ENCODE results near the gene GPR171.
A peak's percentile ranks its signal among the peaks of the same experiment; 100 is the strongest.

Gene GPR171

DNA sequence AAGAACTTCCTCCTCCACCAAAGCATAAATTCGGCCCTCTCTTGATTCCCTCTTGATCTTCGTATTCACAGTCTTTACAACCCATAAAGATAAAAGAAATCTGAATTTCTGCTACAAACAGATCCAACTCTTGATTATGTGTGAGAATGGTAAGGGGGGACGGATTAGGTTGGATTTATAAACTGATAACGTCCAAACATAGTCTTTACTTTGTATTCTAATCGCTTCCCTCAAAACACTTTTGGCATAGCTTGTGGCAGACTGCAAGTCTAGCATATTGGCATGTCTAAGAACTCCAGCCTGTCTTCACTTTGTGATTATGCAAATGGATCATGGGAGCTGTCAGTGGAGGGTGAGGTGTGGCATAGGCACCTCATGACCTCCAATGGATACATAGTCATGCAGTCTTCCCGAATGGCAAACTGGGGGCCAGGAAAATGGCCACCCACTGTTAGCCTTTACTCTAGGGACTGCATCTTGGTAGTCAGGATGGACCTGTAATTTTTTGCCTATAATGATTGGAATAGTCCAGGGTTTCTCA lies 24.3 kb upstream of the GPR171 start:
- Histone ChIP-seq H3K4me2 (ENCODE audit: low read depth, low read length) (peak overlapping the region; percentile 35), H3K4me1 (ENCODE audit: low read length) (peaks cover 23% of the 10 kb centered on the region), H3K4me3 (ENCODE audit: low read length) (0 out of 2 replicates have a peak overlapping the region, but pooled peaks have one; percentile 6), H3F3A (ENCODE audit: insufficient read depth, low read length) (peaks cover 7% of the 10 kb centered on the region; the same call in 1 of the 2 replicates), H2AFZ (ENCODE audit: low read length) (no peak overlapping the region), H4K20me1 (ENCODE audit: insufficient read depth, low read length) (no peaks in the 10 kb centered on the region), H3K9me3 (replicated peaks; ENCODE audit: insufficient read depth, low read length) (no peaks in the 10 kb centered on the region), H3K36me3 (replicated peaks; ENCODE audit: insufficient read depth, low read length) (no peaks in the 10 kb centered on the region), H3K27ac (ENCODE audit: low read length) (no peak overlapping the region), H3K27me3 (replicated peaks; ENCODE audit: insufficient read depth, low read length) (no peaks in the 10 kb centered on the region), H3K9ac (ENCODE audit: low read length) (no peak overlapping the region), H3K9me2 (replicated peaks; ENCODE audit: insufficient read depth, low read length) (no peaks in the 10 kb centered on the region), H3K79me2 (ENCODE audit: low read length) (no peaks in the 10 kb centered on the region)
- DNase-seq, result peak; percentile 21
- TF ChIP-seq CTCF (IDR thresholded peaks at IDR 0.05; ENCODE audit: low read length) (no peak), EZH2phosphoT487 (IDR thresholded peaks at IDR 0.05; ENCODE audit: low read length) (no peak), EZH2 (optimal IDR thresholded peaks at IDR 0.05; ENCODE audit: low read depth, low read length) (no peak)

- no peak overlapping the region for H3K4me3 ChIP-seq (ENCODE audit: low read length)
- no peaks in the 10 kb centered on the region for H3K27me3 ChIP-seq (replicated peaks; ENCODE audit: insufficient read depth, low read length)
- H3K9ac ChIP-seq (ENCODE audit: low read length), result no peak overlapping the region
- no peak overlapping the region for H2AFZ ChIP-seq (ENCODE audit: low read length)
- H4K20me1 ChIP-seq (ENCODE audit: insufficient read depth, low read length), result no peaks in the 10 kb centered on the region
- H3F3A ChIP-seq (ENCODE audit: insufficient read depth, low read length), result peaks cover 7% of the 10 kb centered on the region; the same call in 1 of the 2 replicates
- no peaks in the 10 kb centered on the region for H3K9me2 ChIP-seq (replicated peaks; ENCODE audit: insufficient read depth, low read length)
- H3K9me3 ChIP-seq (replicated peaks; ENCODE audit: insufficient read depth, low read length), result no peaks in the 10 kb centered on the region
- H3K4me1 ChIP-seq (ENCODE audit: low read length), result peaks cover 23% of the 10 kb centered on the region
- TF ChIP-seq EZH2 (optimal IDR thresholded peaks at IDR 0.05; ENCODE audit: low read depth, low read length), result no peak
- TF ChIP-seq CTCF (IDR thresholded peaks at IDR 0.05; ENCODE audit: low read length), result no peak
- no peak for TF ChIP-seq EZH2phosphoT487 (IDR thresholded peaks at IDR 0.05; ENCODE audit: low read length)
- no peak for DNase-seq
- H3K36me3 ChIP-seq (replicated peaks; ENCODE audit: insufficient read depth, low read length), result no peaks in the 10 kb centered on the region
- H3K4me2 ChIP-seq (ENCODE audit: low read depth, low read length), result no peak overlapping the region
- H3K79me2 ChIP-seq (ENCODE audit: low read length), result no peaks in the 10 kb centered on the region
- no peak overlapping the region for H3K27ac ChIP-seq (ENCODE audit: low read length)
Observed at GRCh38 chr3:151226825-151227224, 23.8 kb upstream of the GPR171 start.

GRCh38 chr3:151226088-151226563 lies 23.1 kb upstream of the GPR171 start:
- Histone ChIP-seq H4K20me1 (ENCODE audit: insufficient read depth, low read length) (no peaks in the 10 kb centered on the region), H3K9me3 (replicated peaks; ENCODE audit: insufficient read depth, low read length) (no peaks in the 10 kb centered on the region), H3K4me1 (ENCODE audit: low read length) (peaks cover 23% of the 10 kb centered on the region), H3K36me3 (replicated peaks; ENCODE audit: insufficient read depth, low read length) (no peaks in the 10 kb centered on the region), H3K4me2 (ENCODE audit: low read depth, low read length) (no peak overlapping the region), H3K79me2 (ENCODE audit: low read length) (no peaks in the 10 kb centered on the region), H3K9me2 (replicated peaks; ENCODE audit: insufficient read depth, low read length) (no peaks in the 10 kb centered on the region), H3K27me3 (replicated peaks; ENCODE audit: insufficient read depth, low read length) (no peaks in the 10 kb centered on the region), H3K27ac (ENCODE audit: low read length) (no peak overlapping the region), H3F3A (ENCODE audit: insufficient read depth, low read length) (peaks cover 7% of the 10 kb centered on the region; the same call in 1 of the 2 replicates), H2AFZ (ENCODE audit: low read length) (no peak overlapping the region), H3K4me3 (ENCODE audit: low read length) (no peak overlapping the region), H3K9ac (ENCODE audit: low read length) (no peak overlapping the region)
- DNase-seq, result no peak
- no peak for TF ChIP-seq EZH2 (optimal IDR thresholded peaks at IDR 0.05; ENCODE audit: low read depth, low read length)
- TF ChIP-seq EZH2phosphoT487 (IDR thresholded peaks at IDR 0.05; ENCODE audit: low read length), result no peak
- TF ChIP-seq CTCF (IDR thresholded peaks at IDR 0.05; ENCODE audit: low read length), result no peak

All from MM.1S (cell line).